ENCODE results near the gene CAMTA1.
A peak's percentile ranks its signal among the peaks of the same experiment; 100 is the strongest.

CAMTA1 gene

GRCh38 chr1:7752512-7753417, 967.5 kb downstream of the CAMTA1 start:
- DNase-seq = no peak

GRCh38 chr1:7753641-7754040, 968.4 kb downstream of the CAMTA1 start:
- DNase-seq = no peak

DNA sequence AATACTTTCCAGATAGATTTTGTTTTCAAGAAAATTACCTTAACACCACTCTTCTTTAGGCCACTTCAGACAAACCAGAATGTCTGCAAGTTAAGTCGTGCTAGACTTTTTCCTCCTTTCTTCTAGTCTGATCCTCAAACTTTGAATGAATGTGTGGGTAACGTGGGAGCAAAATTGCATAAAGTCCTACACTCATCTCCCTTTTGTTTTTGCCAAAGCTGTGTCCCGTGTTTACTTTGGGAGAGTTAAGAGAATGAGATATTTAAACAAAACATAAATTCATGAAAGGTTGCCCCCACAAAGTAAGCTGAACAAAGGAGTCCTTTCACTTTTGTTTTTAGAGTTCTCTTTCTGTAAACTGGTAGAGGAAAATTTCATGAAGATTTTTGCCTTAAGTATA, 969.0 kb downstream of the CAMTA1 start:
- DNase-seq = no peak

DNA sequence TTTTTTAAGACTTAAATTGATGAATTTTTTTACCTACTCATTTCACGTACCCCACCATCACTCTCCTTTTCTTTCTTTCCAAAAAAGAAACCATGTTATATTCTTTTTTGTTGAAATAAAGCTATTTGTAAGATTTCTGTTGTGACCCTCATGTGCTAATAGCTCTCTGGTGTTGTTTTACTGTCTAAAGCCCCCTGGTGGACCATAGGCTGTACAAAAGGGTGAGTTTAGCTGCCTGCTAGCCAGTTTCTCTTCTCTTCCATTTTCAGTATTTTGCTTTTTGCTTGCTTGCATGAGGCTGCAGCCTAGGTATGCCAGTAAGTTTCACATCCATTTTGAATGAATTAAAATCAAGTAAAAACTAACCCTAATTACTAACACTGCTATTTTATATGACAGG, 970.2 kb downstream of the CAMTA1 start:
- DNase-seq = no peak

DNA sequence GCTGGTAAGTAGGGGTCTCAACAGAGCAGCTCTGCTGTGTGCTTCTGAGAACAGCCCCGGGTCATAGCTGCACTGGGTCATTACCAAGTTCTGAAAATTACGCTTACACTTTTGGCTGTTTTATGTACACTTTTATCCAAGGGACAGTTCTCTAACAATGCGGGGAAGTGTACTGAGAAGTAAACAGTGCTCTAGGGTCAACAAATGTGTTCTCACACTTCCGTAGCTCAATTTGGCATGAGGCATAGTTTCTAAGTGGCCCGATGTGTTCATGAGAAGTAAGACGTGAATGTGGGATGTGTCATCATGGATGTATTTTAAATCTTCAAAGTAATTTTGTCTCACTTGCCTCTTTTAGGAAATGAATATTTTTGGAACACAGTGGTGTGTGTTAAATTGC, 975.0 kb downstream of the CAMTA1 start:
- DNase-seq = no peak

DNA sequence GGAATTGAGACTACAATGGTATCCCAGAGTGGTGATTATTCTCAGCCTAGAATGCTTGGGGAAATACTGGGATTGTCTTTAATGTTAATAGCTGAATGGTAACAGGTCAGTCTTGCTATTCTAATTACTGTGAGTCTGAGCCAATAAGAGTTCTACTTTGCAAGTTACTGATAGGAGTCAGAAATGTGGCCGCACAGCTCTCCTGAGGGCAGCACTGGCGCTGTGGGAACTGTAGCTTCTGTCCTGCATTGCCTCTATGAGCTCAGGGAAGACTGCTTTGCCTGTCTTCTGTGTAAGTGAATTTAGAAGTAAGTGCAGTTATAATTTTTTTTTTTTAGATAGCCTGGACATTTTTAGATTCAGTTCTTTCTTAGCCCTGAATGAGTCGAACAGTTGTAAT, 975.8 kb downstream of the CAMTA1 start:
- DNase-seq = no peak

GRCh38 chr1:7767176-7767575, 981.9 kb downstream of the CAMTA1 start:
- DNase-seq = no peak

GRCh38 chr1:7768583-7768982, 983.3 kb downstream of the CAMTA1 start:
- no peak for DNase-seq

- DNase-seq = no peak
These were observed 984.6 kb downstream of the CAMTA1 start for GRCh38 chr1:7769673-7770412.

DNA sequence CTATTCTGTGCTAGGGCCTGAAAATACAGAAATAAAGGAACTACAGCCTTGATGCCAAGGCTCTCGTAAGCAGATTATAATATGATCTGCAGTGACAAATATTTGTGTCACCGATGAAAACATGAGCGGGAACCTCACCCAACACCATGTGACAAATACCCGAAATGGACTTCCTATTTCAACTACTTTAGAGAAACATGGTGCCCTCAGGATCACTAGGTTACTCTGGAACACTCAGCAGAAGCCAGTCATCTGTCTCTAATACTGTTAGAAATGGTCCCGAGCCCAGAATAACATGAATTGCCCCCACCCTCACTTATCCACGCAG, 985.4 kb downstream of the CAMTA1 start:
- no peak for DNase-seq

DNA sequence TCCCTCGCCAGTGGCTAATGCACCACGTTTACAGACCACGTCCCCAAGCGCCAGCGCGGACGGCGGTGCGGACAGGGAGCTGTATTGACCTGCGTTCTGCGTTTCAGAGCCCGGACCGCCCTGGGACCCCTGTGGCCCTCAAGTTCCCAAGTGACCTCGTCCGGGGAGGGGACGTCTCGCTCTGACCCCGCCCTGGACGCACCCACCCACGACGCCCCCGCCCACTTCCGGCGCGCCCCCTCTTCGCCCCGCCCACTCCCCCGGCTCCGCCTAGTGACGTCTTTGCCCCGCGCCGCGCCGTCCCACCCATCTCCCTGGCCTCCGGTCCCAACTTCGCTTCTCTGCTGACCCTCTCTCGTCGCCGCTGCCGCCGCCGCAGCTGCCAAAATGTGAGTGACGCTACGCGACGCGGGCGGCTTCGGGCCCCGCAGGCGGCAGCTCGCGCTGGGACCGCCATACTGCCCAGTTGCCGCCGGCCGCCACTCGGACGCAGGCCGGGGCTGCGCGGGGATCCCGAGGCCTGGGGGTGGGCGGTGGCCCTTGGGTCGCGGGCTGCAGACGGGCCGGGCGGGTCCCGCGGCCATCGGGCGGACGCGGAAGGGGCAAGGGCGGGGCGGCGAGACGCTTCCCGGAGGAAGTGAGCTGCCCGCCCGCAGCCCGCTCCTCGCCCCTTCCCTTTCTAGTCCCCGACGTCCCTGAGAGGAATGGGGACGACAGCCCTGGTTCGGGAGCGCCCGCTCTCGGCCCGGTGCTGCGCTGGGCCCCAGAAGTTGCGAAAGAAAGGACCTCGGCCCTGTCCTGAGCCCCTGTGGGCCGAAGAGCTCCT, 986.0 kb downstream of the CAMTA1 start, which contains the start of gene VAMP3:
VAMP3 (plus strand) TSS at position 300 of the 826 bp plus-strand sequence; CDS start at position 388, 88 bp downstream.
- peak; percentile 54 for DNase-seq

- no peak for DNase-seq
These were observed 986.6 kb downstream of the CAMTA1 start for GRCh38 chr1:7771823-7772299.

- no peak for DNase-seq
These were observed 992.3 kb downstream of the CAMTA1 start for GRCh38 chr1:7777591-7777990.

- DNase-seq = no peak
These were observed 992.9 kb downstream of the CAMTA1 start for GRCh38 chr1:7778133-7778628.

- no peak for DNase-seq
These were observed 995.7 kb downstream of the CAMTA1 start for GRCh38 chr1:7780976-7781375.

DNA sequence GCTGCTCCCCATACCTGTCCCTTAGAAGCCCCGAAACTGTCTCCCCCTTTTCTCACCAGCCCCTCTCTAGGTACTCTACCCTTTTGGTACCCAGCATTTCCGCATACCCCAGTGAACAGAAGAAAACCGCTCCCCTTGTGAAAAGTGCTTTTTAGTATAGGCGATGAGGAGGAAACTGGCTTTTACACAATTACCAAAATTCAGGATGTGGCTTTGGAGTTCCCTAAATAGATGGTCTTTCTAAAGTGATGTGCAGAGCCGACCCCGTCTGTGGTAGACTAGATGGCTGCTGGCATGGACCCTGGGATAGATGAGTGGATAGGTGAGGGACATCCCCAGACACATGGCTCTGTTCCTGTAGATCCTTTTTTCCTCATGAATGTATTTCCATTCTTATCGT, 996.2 kb downstream of the CAMTA1 start:
- no peak for DNase-seq

- DNase-seq = no peak
These were observed 996.8 kb downstream of the CAMTA1 start for GRCh38 chr1:7781923-7782495.

DNA sequence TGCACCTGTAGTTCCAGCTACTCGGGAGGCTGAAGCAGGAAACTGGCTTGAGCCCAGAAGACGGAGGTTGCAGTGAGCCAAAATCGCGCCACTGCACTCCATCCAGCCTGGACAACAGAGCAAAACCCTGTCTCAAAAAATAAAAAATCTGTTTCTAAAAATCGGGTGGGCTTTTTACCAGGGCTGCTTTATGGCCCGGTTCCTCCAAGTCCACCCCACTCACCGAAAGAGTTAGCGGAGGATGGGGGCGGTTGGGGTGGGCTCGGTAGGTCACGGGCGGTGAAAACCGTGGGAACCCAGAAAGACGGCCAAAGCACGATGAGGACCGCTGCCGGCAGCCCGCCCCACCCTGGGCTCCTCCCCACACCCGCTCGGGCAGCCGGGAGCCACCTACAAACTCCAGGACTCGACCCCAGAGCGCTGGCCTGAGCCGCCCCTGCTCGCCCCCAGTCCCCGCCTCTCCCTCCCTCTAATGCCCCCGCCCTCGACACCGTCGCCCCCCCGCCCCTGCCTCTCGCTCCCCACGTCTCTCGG, 998.0 kb downstream of the CAMTA1 start:
- DNase-seq = peak; percentile 39

DNA sequence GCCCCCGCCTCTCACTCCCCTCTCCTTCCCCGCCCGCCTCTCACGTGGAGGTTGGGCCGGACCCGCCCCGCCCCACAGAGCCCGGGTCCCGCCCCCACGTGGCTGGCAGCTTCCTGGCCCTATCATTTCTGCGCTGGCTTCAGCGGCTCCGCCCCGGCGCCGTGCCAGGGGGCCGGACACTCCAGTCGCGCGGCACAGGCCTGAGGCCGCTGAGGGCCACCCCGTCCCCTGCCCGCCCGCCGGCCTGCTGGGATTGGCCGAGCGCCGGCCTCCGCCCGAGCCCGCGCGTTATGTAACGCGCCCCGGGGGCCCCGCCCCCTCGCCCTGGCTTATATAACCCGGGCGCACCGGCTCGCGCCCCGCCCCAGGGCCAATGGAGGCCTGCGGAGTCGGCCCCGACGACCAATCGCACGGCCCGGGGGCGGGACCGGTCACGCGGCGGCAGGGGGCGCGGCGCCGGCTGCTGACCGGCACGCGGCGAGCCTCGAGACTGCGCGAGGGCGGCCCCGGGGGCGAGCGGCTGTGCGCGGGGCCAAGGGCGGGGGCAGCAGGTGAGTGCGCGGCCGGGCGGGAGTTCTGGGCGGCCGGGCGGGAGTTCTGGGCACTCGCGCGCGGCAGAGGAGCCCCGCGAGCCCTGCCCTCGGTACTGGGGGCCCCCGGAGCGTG, 998.7 kb downstream of the CAMTA1 start, which contains the start of gene PER3:
PER3 (plus strand) TSS at position 466 of the 666 bp plus-strand sequence. CDS start 587 bp downstream, outside the sequence.
- DNase-seq = peak; percentile 97

DNA sequence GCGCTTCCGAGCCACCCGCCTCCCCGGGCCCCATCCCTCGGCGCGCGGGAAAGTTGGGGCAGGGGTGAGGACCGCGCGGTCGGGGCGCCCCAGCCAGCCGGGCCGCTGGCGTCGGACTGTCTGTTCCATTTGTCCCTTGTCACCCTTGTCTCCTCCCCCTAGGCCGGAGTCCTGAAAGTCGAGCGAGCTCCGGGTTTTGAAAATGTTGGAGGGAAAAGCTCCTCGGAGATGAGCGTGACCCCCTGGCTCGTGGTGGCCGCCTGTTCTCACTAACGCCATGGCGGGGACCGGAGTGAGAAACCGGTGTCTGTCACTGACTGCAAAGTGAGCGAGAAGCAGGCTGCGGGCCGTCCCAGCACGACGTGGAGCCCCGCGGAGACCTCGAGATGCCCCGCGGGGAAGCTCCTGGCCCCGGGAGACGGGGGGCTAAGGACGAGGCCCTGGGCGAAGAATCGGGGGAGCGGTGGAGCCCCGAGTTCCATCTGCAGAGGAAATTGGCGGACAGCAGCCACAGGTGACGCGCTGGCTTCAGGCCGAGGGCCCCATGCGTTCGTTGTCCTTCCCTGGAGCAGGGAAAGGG, 999.3 kb downstream of the CAMTA1 start:
- no peak for DNase-seq

- DNase-seq = no peak
These were observed 999.9 kb downstream of the CAMTA1 start for GRCh38 chr1:7785108-7785507.

Measured in NCI-H446 treated with DMSO at 0.1 percent for 48 hours (cell line).